ENCODE measurements around the gene SGCD.

DNA sequence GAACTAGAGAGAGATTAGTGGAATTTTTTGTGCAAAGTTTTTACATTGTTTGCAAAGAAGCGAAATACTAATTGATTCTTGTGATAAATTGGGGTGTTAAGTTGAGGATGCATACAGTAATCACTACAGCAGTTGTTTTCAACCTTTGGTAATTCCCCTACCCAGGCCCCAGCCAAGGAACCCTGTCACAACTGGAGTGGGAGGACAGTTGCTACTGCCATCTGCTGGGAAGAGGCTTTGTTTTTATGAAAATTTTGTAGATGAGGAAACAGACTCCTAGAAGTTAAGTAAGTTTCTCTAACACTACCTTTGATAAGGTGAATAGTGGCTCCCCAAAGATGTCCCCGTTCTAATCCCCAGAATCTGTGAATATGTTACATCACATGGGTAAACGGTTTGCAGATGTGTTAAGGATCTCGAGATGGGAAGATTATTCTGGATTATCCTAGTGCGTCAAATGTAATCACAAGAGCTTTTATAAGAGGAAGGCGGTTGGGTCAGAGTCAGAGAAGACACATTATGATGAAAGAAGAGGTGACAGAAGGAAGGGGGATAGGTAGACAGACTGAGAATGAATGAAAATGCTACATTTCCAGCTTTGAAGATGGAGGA lies 489.1 kb downstream of the SGCD start:
- TF ChIP-seq, protein P1, sequence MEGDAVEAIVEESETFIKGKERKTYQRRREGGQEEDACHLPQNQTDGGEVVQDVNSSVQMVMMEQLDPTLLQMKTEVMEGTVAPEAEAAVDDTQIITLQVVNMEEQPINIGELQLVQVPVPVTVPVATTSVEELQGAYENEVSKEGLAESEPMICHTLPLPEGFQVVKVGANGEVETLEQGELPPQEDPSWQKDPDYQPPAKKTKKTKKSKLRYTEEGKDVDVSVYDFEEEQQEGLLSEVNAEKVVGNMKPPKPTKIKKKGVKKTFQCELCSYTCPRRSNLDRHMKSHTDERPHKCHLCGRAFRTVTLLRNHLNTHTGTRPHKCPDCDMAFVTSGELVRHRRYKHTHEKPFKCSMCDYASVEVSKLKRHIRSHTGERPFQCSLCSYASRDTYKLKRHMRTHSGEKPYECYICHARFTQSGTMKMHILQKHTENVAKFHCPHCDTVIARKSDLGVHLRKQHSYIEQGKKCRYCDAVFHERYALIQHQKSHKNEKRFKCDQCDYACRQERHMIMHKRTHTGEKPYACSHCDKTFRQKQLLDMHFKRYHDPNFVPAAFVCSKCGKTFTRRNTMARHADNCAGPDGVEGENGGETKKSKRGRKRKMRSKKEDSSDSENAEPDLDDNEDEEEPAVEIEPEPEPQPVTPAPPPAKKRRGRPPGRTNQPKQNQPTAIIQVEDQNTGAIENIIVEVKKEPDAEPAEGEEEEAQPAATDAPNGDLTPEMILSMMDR (IDR thresholded peaks at IDR 0.05 in 8 of 11, conservative IDR thresholded peaks at IDR 0.05 in 3 of 11): peak in 3 of 11 experiments; percentile 12 to 29 (median 19)
- no peak for TF ChIP-seq POLR2AphosphoS5 (IDR thresholded peaks at IDR 0.05)

Measured in spleen (tissue), 7 donors.